Thyroid gland (tissue), 4 donors: Measurements from ENCODE around the gene POLR2J3.
"Not testable (repeated sequence)": the region's sequence is repeated elsewhere in the genome, so short reads cannot be mapped to it uniquely, and the experiment has no call there.

Experiments
- CTCF ChIP-seq, 6 experiments: fragments of 200-600 bp in 3 of 6; fragments of 450-650 bp in 3 of 6; sonication (generic) in 3 of 6; IDR thresholded peaks; one replicate each; pipeline ENCODE4 v1.5.1; 2016 to 2019; ENCODE audit warnings: antibody characterized with exemption in 6 of 6, mild to moderate bottlenecking in 2 of 6, inconsistent platforms in 1 of 6, moderate library complexity in 1 of 6
- POLR2A ChIP-seq, 2 donors: fragments of 450-650 bp; IDR thresholded peaks; one replicate each; pipeline ENCODE4 v1.6.1; 2017; ENCODE audit warnings: antibody characterized with exemption in 2 of 2, mild to moderate bottlenecking in 2 of 2, moderate library complexity in 1 of 2

GRCh38 chr7:102527822-102528793 lies 44.3 kb downstream of the POLR2J3 start:
- TF ChIP-seq CTCF, POLR2A (IDR thresholded peaks at IDR 0.05): not testable (repeated sequence)
